Stimulated activated CD8-positive, alpha-beta memory T cell treated with anti-CD3 and anti-CD28 coated beads, Interleukin-15, amount 100 ng/mL, for 24 hours (primary cell): Measurements from ENCODE around the gene NOL3.

ENCODE experiments used
- DNase-seq: peaks from one replicate; pipeline ENCODE4 v3.0.0-alpha.2; 2020; ENCODE audit warnings: low read depth

NOL3 gene

GRCh38 chr16:67170949-67171649 is 761 bp downstream of the NOL3 start:
- DNase-seq, result no peak

GRCh38 chr16:67173323-67173722 is 3.0 kb downstream of the NOL3 start:
- DNase-seq, result no peak

DNA sequence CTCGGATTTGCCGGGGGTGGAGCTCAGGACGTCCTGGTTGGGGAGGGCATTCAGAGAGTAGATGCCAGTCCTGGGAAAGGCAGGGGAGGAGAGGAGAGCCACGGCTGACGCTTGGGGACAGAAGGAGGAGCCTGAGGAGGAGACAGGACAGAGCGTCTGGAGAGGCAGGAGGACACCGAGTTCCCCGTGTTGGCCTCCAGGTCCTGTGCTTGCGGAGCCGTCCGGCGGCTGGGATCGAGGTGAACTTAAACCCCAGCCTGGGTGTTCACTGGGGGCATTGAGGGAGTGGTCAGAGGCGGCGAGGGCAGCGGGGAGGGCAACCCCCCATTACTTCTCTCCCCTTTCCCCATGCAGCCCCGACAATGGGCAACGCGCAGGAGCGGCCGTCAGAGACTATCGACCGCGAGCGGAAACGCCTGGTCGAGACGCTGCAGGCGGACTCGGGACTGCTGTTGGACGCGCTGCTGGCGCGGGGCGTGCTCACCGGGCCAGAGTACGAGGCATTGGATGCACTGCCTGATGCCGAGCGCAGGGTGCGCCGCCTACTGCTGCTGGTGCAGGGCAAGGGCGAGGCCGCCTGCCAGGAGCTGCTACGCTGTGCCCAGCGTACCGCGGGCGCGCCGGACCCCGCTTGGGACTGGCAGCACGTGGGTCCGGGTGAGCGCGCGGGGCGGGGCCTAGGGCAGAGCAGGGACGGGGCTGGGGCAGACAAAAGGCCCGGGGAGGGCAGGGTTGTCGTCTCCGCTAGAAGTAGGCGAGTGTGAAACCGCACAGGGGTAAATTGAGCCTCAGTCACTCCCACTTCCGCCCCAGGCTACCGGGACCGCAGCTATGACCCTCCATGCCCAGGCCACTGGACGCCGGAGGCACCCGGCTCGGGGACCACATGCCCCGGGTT is 3.7 kb downstream of the NOL3 start:
- no peak for DNase-seq

- no peak for DNase-seq
Measured at GRCh38 chr16:67174706-67175231, 4.4 kb downstream of the NOL3 start.

DNA sequence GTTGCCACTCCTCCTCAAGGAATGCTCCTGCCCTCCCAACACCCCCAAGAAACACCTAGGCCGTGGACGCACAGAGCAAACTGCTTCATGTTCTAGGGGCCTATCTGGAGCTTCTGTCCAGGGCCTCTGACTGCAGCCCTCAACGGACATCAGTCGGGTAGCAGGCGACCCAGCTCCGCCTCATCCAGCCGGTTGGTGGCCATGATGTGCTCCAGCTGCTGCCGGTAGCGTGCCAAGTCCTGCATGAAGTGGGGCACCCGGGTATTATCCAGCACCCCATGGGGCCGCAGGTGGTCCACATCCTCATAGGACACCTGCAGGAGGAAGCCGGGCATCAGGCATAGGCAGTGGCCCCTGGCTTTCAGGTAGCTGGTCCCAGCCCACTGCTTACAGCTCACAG is 6.3 kb downstream of the NOL3 start:
- no peak for DNase-seq

DNA sequence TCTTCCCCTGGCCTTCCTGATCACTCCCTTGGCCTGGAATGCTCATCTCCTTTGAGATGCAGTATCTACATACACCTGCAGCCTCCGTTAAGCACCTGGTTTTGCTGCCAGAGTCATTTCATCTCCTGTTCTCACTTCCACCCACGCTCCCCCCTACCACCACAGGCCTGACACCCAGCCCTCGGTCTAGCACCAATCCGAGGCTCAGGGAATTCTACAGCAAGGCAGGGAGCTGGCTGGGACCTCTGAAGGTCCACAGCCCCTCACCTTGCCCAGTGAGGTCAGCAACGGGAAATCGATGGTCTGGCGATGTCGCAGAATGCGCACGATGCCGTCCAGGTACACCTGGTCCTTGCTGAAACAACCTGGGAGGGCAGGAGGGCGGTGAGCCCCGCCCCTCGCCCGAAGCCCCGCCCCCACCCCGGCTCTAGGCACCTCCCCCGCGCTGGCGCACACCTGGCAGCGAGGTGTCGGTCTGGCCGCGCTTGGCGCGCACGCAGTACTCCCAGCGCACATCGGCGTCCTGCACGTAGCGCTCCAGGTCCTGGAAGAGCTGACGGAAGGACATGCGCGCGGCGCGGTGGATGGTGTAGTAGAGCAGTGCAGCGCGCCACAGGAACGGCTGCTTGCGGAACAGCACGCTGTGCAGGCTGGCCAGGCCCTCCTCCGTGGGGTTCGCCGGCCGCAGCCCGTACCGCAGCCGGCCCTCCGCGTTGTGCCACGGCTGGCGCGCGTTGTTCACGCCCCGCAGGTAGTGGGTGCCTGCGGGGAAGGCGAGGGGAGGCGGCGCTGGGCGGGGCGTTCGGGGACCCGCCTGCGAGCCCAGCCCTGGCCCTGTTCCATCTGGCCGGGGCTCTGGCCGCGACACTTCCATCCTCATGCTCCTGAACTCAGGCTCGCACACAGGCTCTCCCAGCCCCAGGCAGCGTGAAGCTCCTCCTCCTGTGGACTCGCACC is 7.7 kb downstream of the NOL3 start:
- DNase-seq, result no peak

- DNase-seq, result no peak
Measured at GRCh38 chr16:67179421-67180080, 9.2 kb downstream of the NOL3 start.

- no peak for DNase-seq
Measured at GRCh38 chr16:67180166-67180565, 9.8 kb downstream of the NOL3 start.

DNA sequence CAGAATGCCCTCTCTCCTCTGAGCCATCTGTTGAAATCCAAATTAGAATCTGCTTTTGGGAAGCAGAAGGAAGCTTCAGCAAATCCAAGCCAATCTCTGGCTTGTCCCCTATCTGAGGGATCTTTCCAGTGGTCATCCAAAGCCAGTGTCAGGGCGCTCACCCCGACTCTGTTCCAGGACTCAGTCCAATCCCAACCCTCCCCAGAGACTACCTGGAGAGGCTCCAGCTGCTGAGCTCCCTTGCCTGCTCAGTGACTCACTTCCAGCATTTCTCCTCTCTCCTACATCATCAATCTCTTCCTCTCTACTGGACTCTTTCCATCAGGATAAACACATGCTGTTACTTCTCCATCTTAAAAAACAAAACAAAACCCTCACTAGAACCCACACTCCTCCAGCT is 11.0 kb downstream of the NOL3 start:
- no peak for DNase-seq

DNA sequence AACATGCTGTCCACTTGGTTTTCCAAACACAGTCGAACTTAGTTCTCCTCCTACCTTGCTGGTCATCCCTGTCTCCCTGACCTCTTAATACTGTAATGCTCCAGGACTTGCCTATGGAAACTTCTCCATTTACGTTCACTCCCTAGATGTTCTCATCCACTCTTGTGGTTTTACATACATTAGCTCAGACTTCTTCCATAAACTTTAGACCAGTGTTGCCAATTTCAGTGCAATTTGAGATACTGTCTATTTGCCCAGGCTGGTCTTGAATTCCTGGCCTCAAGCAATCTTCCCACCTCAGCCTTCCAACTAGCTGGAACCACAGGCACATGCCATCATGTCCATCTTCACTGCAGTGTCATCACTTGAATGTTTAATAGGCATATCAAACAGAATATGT is 11.9 kb downstream of the NOL3 start:
- DNase-seq, result no peak

GRCh38 chr16:67183284-67183626 is 12.9 kb downstream of the NOL3 start:
- no peak for DNase-seq

- DNase-seq, result peak; percentile 82
Measured at GRCh38 chr16:67183627-67184452, 13.5 kb downstream of the NOL3 start, which contains the start of gene MATCAP1. Gene MATCAP1, minus strand, starts transcription at chr16:67183963. Its CDS starts 3,353 bp downstream, at chr16:67180610.

DNA sequence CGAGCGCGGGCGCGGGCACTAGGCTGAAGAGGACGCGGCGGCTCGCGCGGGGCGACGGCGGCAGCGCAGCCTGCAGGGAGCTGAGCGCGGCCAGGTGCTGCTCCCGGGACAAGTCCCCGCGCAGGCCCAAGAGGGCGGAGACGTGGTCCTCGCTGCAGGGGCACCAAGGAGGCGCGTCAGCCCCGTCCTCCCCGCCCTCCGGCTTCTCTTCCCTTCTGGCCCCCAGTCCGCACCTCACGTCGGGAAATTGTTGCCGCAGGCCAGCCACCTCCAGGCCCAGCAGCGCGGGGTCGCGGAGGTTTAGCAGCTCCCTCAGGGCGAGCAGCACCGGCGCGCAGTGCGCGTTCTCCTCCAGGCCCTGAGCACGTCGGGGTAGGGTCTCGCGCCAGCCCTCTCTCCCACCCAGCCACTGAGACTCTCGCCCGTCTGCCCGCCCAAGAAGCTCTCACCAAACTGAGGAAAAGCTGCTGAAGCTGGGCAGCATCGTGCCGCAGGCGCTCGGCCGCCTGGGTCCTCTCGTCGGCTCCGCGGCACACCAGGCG is 14.2 kb downstream of the NOL3 start:
- no peak for DNase-seq

DNA sequence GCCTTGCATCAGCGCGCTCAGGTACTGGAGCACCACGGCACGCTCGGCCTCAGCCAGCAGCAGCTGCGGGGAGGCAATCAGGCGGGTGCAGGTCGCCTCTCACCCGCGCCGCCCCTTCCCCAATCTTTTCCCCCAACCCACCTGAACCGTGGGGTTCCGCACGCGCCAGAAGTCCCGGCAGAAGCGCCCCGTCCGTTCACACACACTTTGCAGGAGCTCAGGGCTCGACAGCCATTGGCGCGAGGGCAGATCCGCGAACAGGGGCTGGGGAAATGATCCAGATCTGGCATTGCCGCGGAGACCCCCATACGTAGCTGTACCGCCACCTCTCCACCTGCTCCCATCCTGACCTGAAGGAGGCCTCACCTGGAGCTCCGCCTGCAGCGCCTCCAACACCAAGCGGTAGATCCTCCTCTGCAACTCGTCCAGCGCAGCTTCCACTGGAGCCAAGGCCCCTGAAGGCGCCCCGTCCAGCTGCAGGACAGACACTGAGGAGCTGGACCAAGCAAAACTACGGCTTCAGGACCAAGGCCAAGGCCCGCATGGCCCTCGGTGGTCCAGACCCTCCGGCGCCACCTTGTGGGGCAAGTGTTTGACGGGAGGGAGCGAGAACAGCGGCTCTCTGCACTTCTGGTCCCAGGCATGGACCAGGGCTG is 14.8 kb downstream of the NOL3 start:
- peak; percentile 71 for DNase-seq

DNA sequence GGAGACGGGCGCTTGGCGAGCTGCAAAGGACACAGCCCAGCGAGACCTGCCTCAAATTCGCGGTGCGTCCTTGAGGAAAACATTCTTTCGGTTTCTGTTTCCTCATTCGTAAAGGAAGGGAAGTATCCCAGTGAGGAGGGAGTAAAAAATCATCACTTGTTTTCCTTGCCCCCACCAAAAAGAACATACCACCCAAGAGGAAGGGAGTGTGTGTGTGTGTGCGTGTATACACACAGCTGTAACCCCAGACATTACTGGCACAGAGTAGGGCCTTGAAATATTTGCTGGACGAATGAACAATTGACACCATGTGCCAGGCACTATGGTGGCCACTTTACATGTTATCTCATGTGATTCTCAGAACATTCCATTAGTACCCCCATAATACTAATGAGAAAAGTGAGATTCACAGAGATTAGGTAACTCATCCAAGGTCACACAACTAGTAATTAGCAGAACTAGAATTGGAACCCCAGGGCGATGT is 15.4 kb downstream of the NOL3 start:
- no peak for DNase-seq

DNA sequence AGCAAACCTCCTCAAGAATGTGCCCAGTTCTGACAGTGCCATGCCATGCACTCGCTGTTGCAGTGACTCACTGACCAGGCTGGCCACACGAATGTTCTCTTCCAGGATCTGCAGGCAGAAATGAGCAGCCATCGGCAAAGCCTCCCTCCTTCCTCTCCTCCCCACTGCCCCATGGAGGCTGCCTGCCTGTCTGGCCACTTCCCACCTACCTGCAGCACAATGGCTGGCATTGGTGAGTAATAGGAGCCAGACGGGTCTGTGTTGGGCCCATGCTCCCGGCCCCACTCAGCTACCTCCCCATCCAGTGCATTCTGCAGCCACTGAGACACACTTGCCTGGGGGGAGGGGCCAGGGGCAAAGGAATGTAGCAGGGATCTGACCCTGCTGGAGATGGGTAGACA is 16.2 kb downstream of the NOL3 start:
- no peak for DNase-seq

- no peak for DNase-seq
Measured at GRCh38 chr16:67187175-67187890, 17.0 kb downstream of the NOL3 start.

- DNase-seq, result no peak
Measured at GRCh38 chr16:67188323-67188722, 18.0 kb downstream of the NOL3 start.

DNA sequence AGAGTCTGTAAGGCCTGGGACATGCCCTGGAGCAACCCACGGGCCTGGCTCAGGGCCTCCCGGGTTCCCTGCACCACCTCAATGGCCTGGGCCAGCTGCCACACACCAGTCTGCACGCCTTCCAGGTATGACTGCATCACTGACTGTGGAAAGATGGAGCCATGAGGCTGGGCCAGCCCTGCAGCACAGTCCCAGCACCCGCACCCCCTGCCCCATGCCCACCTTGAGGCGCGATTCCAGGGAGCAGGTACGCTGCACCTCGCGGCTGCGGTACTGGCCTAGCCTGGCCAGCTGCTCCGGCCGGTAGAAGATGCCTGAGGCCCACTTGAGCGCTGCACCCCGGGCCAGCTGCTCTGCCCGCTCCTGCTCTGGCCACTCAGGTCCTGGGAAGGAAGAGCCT is 18.5 kb downstream of the NOL3 start:
- no peak for DNase-seq
